Glomerular endothelial cell (primary cell): ENCODE measurements around the gene IL2RG. TPM values are rescaled to one million over a fixed set of nuclear protein-coding genes. Genes with fewer than 3 reads are reported as not detected.

Experiments used
- DNase-seq: peaks from one replicate; pipeline ENCODE4 v3.0.0-alpha.2; 2011; ENCODE audit warnings: low read depth, low spot score; ENCODE audit errors: extremely low read depth
- total RNA-seq: library from RNA; depleted of rRNA; stranded (reverse); fragments of >200 nt; gene quantifications from 2 replicates; pipeline ENCODE4 v1.2.3, GENCODE V29; 2015

The IL2RG gene
- total RNA-seq, 1 donor from 2014 or later = 0.23 TPM

DNA sequence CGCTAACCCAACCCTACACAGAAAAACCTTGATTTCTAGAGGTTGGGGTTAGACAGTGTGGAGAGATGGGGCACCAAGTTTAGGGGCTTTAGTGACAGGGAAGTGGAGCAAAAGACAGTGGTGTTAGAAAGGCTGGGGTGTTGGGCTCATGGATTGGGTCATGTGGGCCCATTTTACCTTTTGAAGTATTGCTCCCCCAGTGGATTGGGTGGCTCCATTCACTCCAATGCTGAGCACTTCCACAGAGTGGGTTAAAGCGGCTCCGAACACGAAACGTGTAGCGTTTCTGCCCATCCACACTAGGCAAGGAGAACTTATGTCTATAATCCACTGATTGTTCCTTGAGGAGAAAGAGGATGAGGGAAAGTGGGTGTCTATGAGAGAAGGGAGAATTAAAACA lies 2.3 kb downstream of the IL2RG start:
- no peak for DNase-seq

DNA sequence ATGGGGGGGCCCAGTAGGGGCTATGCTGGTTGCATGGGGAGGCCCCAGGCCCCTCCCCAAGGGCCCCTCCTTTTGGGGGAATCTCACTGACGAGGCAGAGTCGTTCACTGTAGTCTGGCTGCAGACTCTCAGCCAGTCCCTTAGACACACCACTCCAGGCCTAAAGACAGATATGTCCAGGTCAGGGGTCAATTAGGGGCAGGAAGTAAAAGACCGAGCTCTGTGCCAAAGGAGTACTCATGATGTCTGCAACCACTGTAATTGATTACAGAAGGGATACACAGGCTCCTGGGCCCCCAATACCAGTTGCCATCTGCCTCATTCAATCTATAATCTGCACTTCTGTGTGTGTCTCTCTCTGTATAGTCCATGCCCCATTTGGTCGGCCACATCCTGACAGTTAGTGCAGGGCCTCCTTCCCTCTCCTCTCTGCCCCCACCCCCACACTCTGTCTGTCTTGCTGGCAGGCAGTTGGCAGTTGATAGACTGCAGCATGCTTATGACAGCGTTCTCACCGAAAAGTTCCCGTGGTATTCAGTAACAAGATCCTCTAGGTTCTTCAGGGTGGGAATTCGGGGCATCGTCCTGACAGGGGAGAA lies 3.5 kb downstream of the IL2RG start:
- no peak for DNase-seq

DNA sequence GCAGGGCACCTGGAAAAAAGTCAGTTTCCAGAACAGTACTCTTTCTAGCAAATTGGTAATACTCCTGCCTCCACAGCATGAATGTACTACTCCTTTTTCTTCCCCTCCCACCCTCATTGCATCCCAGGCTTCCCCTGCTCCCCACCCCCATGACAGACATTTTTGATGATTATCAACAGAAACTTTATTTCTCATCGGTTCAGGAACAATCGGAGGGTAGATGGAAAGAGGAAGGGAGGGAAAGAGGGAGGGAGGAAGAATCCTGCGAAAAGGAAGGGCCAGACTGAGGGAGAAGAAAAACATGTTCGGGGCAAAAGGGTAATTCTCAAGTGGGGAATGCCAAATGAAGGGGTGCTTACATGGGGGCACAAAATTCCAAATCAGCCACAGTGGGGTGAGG lies 4.1 kb downstream of the IL2RG start:
- no peak for DNase-seq

DNA sequence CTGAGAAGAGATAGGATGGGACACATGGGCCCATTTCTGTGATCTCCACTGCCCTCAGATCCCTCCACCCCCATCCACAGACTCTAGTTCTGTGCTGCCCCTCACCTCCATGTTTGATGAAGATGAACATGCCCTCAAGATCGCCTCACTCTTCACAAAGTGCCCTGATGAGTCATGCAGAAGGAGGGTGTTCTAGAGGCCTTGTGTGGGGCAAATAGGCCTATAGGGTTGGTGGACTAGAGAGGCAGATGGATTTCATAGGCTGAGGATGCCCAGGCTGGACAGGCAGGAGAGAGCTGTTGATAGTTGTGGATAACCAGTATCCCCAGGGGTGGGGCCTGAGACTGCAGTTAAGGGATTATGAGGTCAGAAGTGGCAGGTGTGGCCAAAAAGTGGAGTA lies 5.0 kb downstream of the IL2RG start, which contains the start of gene CXorf65:
CXorf65 (minus strand) TSS at position 314 of the 400 bp plus-strand sequence; CDS start at position 130, 184 bp downstream.
- no peak for DNase-seq

DNA sequence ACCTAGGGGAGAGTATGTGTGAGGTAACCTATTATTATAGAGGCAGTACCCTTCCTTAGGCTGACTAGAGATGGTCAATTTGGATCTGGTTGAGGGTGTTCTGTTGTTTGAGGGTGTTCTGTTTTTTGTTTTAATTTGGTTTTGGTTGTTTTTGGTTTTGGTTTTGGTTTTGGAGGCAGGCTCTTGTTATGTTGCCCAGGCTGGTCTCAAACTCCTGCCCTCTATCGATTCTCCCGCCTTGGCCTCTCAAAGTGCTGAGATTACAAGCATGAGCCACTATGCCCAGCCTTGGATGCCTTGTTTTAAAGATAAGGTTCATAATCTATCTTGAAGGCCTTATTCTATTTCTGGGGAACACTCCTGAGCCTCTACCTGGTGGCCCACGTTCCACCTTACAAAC lies 5.7 kb downstream of the IL2RG start:
- no peak for DNase-seq

DNA sequence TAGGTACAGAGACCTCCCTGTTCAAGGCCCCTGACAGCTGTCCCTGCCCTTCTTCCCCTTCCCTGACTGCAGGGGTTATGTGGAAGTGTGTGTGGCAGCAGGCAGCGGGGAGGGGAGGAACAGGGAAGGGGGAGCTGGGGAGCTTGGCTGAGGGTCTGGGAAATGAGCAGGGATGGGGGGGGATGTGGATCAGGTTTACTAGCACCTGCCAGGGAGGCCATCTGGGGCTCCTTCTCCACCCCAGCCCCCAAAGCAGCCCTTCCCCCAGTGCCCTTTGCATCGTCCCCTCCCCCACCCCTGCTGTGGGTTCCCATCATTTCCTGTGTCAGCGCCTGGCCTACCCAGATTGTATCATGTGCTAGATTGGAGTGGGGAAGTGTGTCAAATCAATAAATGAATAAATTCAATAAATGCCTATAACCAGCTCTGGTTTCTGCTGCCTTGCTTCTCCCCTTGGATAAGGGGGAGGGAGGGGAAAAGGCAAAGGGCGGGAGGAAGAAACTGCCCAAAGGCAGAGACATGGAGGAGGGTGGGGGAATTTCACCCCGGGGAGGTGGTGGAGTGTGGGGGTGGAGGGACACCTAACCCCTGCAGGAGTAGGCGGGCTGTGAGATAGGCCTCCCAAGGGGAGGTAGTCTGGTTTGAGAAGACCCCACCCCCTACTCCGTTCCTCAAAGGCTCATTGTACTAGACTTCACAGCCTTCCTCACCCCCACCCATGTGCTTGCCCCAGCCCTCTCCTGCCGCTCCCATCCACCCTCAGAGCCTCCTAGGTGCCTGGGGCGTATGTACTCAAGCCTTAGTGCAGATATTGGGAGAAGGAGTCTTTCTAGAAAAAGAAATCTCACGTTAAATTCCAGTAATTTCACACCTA lies 8.0 kb downstream of the IL2RG start:
- DNase-seq = no peak

DNA sequence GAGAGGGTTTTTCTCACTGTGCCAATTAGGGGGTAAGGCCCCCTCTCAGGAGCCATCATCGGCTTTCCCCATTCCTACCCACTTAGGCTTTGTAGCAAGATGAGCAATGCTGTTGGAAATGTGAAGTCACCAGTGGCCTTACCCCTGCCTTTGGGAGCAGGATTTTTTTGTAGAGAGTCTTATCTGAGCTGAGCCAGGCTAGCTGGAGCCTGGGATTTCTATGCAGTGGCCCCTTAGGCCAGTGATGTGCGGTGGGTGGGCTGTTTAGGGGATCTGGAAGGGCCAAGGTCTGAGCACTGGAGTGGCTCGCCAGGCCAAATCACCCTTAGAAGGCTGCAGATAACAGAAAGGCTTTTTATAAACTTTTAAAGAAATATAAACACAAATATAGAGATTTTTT lies 9.1 kb downstream of the IL2RG start:
- no peak for DNase-seq

DNA sequence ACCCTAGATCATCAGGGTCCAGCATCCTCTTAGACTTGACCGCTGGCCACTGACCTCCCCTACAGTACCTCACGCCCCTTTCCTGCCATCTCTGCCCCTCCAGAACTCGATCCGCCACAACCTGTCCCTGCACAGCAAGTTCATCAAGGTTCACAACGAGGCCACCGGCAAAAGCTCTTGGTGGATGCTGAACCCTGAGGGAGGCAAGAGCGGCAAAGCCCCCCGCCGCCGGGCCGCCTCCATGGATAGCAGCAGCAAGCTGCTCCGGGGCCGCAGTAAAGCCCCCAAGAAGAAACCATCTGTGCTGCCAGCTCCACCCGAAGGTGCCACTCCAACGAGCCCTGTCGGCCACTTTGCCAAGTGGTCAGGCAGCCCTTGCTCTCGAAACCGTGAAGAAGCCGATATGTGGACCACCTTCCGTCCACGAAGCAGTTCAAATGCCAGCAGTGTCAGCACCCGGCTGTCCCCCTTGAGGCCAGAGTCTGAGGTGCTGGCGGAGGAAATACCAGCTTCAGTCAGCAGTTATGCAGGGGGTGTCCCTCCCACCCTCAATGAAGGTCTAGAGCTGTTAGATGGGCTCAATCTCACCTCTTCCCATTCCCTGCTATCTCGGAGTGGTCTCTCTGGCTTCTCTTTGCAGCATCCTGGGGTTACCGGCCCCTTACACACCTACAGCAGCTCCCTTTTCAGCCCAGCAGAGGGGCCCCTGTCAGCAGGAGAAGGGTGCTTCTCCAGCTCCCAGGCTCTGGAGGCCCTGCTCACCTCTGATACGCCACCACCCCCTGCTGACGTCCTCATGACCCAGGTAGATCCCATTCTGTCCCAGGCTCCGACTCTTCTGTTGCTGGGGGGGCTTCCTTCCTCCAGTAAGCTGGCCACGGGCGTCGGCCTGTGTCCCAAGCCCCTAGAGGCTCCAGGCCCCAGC lies 10.5 kb downstream of the IL2RG start:
- DNase-seq = no peak

DNA sequence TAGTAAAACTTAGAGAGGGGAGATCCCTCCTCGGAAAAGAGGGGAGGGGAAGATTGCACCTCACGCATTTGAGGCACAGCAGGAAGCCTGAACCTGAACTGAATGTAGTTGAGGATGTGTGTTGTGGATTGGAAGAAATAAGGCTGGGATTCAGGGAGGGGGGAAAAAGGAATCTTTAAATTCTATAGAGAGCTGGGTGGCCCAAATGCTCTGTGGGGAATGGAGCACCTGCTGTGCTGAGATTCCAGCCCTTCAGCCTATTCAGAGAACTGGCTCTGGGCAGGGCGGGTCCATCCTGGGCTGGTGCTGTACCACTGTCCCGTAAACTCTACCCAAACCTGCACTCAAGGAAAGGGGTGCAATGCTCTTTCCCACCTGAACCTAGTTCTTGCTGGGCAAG lies 11.6 kb downstream of the IL2RG start:
- no peak for DNase-seq

DNA sequence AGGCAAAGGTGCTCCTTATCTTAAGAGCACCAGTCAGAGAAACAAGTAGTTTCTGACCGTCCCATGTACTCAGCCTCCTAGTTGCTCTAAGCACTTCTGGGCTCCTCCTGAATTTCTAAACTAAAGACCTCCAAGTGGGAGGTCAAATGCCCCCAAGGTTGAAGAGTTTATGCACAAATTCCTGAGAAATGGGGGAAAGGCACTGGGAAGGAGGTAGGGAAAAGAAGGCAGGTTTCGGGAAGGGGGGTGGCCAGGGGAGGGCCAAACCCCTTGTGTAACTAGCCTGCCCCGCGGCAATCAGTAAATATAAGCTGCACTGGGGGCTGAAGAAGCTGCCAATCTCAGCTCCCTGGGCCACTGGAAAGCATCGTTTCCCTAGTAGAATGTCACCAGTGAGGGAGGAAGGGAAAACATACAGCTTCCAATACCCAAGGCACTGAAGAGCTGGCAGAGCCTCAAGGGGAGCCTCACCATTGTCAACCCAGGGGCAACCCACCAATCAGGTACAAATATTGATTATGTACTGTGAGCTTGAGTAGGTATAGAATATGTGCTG lies 12.3 kb downstream of the IL2RG start:
- no peak for DNase-seq

DNA sequence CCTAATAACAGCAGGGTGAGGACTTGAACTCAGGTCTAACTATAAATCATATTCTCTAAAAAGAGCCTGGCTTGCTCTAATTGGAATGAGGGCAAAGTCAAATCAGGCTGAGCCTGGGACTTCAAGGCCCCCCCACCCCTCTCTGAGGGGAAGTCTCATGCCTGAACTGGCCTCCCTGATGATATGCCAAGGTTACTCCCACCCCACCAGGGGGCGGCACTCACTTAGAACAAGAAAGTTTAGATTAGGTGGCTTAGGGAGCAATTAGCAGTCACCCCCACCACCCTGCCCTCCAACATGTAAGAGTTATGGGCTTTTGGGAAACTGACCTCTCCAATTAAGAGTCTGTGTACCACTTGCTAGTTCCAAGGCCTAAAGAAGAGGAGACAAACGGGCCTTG lies 13.1 kb downstream of the IL2RG start:
- DNase-seq = no peak

DNA sequence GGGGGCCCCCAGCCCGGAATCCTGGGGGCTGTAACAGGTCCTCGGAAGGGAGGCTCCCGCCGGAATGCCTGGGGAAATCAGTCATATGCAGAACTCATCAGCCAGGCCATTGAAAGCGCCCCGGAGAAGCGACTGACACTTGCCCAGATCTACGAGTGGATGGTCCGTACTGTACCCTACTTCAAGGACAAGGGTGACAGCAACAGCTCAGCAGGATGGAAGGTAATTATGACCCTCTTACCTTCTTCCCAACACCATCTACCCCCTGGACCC lies 14.7 kb downstream of the IL2RG start:
- DNase-seq = no peak

DNA sequence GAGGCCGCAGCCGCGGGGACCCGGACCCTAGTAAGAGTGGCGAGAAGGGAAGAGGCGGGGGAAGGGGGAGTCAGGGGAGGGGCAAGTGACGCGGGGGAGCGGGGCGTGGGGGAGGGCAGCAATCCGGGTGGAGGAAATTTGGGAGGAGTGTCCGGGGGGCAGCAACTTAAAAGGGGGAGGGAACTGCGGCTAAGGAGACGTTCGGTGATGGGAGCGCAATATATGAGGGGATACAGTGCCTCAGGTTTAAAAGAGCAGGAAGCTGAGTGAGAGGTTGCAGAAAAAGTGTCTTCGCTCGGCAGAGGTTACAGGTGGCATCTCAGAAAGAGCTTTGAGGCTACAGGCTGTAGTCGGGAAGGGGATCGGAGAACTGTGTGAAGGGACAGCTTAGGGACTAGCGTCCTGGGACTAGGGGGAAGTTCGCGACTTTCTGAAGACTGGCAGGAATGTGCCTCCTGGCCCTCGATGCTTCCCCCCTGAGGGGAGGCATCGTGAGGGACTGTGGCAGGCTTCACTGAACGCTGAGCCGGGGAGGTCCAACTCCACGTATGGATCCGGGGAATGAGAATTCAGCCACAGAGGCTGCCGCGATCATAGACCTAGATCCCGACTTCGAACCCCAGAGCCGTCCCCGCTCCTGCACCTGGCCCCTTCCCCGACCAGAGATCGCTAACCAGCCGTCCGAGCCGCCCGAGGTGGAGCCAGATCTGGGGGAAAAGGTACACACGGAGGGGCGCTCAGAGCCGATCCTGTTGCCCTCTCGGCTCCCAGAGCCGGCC lies 15.2 kb downstream of the IL2RG start:
- no peak for DNase-seq

DNA sequence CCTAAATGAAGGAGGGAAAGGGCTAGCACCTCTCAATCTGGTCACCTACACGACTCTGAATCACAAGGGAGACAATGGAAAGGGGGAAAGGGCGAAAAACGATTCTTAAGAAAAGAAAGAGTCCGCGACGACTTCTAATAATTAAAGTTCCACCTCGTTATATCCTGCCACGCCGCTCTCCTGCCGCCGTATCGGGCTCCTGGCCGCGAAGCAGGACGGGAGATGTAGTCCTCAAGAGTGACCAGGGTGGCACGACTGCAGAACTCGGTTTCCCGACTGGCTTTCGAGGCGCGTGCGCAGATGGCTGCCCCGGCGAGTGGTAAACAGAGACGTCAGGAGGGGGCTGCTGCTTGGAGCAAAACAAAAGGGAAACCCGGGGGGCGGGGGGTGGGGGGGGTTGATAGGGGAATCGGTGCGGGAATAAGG lies 15.8 kb downstream of the IL2RG start, which contains the start of gene FOXO4:
FOXO4 (plus strand) TSS at position 297 of the 426 bp plus-strand sequence. CDS start 678 bp downstream, outside the sequence.
- DNase-seq = no peak

DNA sequence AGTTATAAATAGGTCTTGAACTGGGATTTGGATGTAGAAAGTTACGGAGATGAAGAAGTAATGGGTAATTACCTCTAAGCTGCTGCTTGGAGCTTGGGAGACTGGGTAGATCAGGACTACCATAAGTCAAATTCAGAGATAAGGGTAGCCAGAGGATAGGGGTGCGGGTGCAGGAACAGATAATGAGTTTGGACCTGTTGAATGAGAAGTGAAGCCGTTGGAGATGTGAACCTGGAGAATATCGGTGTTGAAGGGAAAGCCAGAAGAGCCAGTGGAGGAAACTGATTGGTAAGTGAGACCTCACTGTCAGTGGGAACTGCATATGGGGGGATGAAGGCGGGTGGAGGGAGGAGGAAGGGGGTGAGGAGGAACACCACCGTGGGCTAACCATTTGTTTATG lies 16.3 kb downstream of the IL2RG start:
- DNase-seq = no peak

DNA sequence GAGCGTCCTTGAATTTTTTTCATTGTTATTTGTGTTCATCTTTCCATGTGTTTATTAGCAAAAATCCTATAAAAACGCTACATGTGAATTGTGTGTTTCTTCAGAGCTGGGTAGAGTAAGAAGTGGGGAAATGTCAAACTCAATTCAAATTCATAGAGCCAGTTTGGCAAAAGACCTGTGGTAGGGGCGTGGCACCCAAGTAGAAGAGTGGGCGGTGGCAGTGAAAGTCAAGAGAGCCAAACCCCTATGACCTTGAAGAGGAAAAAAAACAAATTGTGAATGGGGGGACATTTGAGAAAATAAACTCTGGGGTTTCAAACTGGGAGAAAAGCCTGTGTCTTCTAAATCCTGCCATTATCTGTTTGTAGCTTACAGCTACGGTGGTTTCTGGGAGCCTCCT lies 20.1 kb downstream of the IL2RG start:
- DNase-seq = no peak

DNA sequence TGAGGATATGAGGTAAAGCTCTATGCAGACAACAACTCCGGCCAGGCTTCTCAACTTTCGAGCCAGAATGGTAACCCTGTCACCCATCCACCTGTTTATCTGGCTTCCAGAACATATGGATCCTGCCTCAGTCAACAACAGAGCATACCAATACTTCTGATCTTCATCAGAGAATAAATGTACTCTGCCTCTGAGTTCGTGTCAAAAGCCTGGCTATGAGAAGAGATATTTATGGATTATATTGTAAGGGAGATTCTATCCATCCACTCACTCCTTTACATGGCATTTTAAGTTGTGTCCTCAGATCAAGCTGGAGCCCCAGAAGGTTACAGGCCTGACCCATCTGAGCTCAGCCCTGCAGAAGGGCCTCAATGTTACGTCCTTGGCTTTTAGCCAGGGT lies 25.5 kb downstream of the IL2RG start:
- DNase-seq = no peak

DNA sequence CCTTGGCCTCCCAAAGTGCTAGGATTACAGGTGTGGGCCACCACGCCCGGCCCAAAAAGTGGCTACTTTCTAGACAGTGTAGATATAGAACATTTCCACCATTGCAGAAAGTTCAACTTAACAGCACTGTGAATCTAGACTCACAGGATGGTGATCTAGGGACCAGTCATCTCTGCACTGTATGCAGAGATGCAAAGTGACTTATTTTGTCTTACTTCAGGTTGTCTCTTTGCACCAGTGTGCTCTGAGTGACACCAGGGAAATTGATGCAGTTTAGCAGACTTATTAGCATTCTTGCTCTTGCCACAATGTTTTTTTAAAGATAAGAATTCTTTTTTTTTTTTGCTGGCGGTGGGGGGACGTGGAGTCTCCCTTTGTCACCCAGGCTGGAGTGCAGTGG lies 28.6 kb downstream of the IL2RG start:
- DNase-seq = no peak

DNA sequence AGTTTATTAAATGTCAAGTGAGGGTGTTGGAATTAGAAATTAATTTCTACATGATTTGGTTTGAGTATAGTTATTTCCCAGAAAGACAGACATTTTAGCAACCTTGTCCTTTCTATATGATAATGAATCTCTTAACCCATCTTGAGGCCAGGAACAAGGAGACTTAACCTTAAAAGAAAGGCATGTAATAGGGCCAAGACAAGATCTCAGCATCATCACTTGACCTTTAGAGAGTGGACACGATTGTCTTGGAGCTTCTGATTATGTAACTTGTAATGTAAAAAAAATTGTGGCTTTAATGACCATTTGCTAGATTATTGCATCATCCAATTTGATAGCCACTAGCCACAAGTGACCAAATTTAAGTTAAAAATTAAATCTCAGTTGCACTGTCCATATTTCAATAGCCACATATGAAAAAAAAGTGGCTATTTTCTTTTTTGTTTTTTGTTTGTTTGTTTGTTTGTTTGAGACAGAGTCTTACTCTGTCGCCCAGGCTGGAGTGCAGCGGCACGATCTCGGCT lies 29.2 kb downstream of the IL2RG start:
- no peak for DNase-seq
